HG03342 (cell line): Measurements from ENCODE around the gene TUBB3.
"Not testable (repeated sequence)": the region's sequence is repeated elsewhere in the genome, so short reads cannot be mapped to it uniquely, and the experiment has no call there.

Source experiments
- ATAC-seq: cut with Tn5 transposase; IDR thresholded peaks from one replicate; pipeline ENCODE4 v1.9.1; 2021; ENCODE audit warnings: mild to moderate bottlenecking, moderate library complexity; ENCODE audit not compliant: unreplicated experiment

Gene TUBB3

GRCh38 chr16:89922884-89923639 lies at the start of gene TUBB3:
Gene TUBB3, plus strand, starts transcription at chr16:89923342. Its CDS starts 60 bp downstream, at chr16:89923402.
- ATAC-seq: no peak

GRCh38 chr16:89873972-89874689 lies 49.0 kb upstream of the TUBB3 start:
- ATAC-seq: peak; percentile 66

- ATAC-seq: not testable (repeated sequence)
Measured at GRCh38 chr16:89879123-89879522, 44.0 kb upstream of the TUBB3 start.

GRCh38 chr16:89880477-89881367 lies 42.4 kb upstream of the TUBB3 start:
- ATAC-seq: no peak

GRCh38 chr16:89881368-89881730 lies 41.8 kb upstream of the TUBB3 start:
- no peak for ATAC-seq

- ATAC-seq: no peak
Measured at GRCh38 chr16:89883346-89884040, 39.6 kb upstream of the TUBB3 start.

GRCh38 chr16:89884041-89884421 lies 39.1 kb upstream of the TUBB3 start:
- ATAC-seq: no peak

GRCh38 chr16:89887243-89887642 lies 35.9 kb upstream of the TUBB3 start:
- no peak for ATAC-seq

GRCh38 chr16:89890200-89890599 lies 32.9 kb upstream of the TUBB3 start:
- no peak for ATAC-seq

GRCh38 chr16:89890886-89891657 lies 32.1 kb upstream of the TUBB3 start:
- no peak for ATAC-seq

GRCh38 chr16:89892055-89892630 lies 31.0 kb upstream of the TUBB3 start:
- no peak for ATAC-seq

- ATAC-seq: no peak
Measured at GRCh38 chr16:89892635-89893034, 30.5 kb upstream of the TUBB3 start.

- no peak for ATAC-seq
Measured at GRCh38 chr16:89893642-89894548, 29.2 kb upstream of the TUBB3 start.

- no peak for ATAC-seq
Measured at GRCh38 chr16:89895482-89896250, 27.5 kb upstream of the TUBB3 start.

- no peak for ATAC-seq
Measured at GRCh38 chr16:89897204-89897603, 25.9 kb upstream of the TUBB3 start.

GRCh38 chr16:89898201-89898967 lies 24.8 kb upstream of the TUBB3 start:
- ATAC-seq: no peak

- no peak for ATAC-seq
Measured at GRCh38 chr16:89899879-89900481, 23.2 kb upstream of the TUBB3 start.
